HK-2 (cell line): Measurements from ENCODE around the gene PRR23E.

Experiments
- DNase-seq: peaks from one replicate; pipeline ENCODE4 v3.0.0-alpha.2; 2018; ENCODE audit not compliant: unreplicated experiment

The PRR23E gene, protein sequence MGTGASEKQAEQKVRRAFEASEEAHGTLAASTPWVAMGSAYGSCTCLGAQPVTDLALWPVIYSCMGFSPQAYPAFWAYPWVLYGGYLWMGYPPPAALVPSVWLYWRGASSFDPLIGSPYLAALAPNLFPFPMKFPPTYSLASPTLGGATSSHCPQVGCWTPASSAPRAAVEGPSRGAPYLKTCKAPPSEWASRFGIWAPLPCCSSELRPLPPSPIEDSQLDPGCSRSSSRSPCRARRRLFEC

DNA sequence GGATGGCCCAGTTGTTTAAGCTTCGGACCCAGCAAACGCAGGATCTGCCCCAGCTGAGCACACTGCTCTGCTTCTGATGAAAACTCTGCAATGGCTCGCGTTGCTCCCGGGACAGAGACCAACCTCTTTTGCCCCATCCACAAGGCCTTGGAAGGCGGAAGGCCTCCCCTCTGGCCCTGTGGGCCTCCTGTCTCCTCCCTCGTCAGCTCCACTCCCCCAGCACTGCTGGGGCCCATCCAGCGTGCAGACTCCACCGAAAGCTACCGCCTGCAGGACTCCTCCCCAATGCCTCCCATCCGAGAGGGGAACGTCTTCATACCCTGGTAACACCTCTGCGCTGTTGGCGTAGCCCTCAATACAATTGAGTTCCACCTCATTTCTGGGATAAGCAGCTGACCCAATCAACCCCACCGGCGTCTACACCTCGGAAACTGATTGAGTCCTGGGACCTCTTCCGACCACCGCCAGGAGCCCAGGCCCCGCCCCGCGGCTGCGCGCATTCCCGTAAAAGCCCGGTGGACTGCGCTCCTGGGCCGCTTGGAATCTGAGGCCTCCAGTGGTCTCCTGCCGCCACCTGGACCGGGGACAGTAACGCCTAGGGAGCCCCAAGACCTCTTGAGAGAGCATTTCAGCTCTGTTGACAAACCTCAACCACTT lies at the start of gene PRR23E:
Gene PRR23E (plus strand): TSS at position 556 of the 657 bp plus-strand sequence. CDS start 3,555 bp downstream, outside the sequence.
- no peak for DNase-seq

GRCh38 chr3:127143172-127143571 lies 49.8 kb upstream of the PRR23E start:
- no peak for DNase-seq

GRCh38 chr3:127144631-127145030 lies 48.3 kb upstream of the PRR23E start:
- DNase-seq, result no peak

DNA sequence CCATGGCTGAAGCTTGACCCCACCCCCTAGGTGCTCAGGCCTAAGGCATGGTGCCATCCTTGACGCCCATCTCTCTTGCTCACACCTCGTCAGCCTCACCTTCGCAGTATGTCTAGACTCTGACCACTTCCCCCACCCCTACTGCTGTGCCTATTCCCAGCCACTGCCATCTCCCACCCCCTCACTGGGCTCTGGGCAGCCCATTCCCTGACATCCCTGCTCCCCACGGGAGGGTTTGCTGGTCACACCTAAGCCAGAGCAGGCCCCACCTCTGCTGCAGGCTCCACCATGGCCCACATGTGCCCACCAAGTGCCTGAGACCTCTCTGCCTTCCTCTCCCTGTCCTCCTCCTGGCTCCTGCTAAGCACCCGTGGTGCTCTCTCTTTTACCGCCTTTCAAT lies 47.7 kb upstream of the PRR23E start:
- DNase-seq, result no peak

DNA sequence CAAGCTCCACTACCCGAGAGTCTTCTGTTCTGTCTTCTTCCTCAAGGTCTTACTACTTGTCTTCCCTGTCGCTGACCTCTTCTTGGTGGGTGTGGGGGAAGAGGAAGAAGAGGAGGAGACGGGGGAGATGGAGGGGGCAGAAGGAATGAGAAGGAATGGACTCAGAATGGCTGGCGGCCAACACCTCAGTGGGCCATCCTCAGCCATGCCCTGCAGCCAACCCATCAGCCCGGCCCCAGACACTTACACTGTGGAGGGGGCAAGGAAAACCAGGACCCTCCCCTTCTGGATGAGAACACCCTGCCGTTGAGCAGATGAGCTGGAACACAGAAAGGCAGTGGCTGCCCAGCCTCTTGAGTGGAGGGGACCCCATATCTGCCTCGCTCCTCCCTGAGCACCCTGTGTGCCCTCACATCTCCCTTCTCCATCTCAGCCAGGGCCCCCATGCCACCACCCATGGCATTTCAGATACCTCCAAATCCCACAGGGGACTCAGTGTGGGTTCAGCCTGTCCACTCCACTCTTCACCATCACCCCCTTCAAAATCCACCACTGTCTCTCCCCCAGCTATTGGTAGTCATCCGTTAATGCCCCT lies 45.5 kb upstream of the PRR23E start:
- no peak for DNase-seq

DNA sequence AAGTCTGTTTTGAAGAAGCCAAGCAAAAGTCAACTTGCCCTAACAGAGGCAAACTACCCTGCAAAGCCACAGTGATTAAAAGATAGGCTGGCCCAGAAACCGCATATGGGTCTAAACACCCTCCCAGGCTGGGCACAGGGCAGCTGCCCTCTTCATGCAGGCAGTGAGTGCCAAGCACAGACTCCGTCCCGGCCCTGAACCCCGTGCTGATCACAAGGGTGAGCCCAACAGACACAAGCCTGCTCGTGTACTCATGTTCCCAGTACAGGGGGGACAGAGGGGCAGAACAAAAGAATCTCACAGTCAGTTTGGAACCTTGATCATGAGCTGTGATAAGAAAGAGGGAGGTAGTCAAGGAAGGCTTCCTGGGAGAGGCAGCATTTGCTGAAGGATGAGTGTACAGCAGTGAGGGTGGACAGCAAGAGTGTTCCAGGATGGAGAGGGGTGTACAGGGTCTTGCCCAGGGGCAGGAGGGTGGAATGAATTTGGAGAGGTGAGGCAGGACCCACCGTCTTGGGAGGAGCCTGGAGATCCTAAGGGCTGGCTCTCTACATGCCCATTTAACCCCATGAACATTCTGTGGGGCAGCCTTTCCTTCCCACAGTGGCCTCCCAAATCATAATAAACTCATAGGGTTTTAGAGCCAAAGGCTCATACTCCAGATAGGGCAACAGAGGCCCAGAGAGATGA lies 43.2 kb upstream of the PRR23E start:
- DNase-seq, result no peak

DNA sequence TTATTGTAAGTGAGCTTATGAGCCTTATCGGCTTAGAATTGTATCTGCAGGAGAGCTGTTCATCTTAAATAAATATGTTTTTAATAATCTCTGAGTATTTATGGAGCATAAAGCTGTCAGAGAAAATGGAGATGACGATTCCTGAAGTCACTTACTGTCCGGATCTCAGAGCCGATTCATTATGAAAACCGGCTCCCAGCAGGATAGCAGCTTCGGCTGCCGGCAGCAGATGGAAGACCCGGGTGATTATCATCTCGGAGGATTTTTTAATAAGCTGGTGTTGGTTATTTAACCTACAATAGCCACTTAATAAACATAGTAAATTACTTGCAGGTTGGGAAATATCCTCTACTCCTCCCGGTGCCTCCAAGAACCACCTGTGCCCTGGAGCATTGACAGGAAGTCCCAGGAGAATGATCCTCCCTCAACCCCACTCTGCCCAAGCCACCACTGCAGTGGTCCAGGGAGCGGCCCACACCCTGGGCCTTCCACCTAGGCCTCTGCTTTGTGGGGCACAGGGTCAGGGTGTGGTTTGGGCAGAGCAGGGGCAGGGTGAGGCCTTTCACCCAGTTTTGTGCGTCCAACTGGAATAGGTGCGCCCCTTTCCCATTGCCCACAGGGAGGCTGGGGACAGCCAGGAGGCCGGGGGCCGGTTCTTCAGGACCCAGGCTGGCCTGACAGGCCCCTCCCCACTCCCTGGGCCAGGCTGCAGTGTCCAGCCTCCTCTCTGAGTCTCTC lies 42.2 kb upstream of the PRR23E start:
- DNase-seq, result no peak

- no peak for DNase-seq
Observed at GRCh38 chr3:127151251-127151564, 41.7 kb upstream of the PRR23E start.

DNA sequence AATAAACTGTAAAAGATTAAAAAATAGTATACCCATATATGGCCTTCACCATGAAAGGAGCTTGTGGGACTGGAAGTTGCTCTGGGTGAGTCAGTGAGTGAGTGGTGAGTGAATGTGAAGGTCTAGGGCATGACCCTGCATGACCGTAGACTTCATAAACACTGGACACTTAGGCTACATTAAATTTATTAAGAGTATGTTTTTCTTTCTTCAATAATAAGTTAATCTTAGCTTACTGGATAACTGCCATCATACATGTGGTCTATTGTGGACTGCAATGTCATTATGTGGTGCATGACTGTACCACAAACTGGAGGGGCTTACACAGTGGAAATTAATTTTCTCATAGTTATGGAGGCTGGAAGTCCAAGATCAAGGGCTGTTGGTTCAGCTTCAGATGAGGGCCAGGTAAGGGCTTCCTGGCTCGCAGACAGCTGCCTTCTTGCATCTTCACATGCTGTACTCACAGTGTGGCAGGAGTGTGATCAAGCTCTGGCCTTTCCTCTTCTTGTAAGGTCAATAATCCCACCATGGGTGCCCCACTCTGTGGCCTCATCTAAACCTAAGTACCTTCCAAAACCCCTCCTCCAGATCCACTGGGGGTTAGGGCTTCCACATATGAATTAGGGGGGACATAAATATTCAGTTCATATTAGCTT lies 40.8 kb upstream of the PRR23E start:
- DNase-seq, result no peak

DNA sequence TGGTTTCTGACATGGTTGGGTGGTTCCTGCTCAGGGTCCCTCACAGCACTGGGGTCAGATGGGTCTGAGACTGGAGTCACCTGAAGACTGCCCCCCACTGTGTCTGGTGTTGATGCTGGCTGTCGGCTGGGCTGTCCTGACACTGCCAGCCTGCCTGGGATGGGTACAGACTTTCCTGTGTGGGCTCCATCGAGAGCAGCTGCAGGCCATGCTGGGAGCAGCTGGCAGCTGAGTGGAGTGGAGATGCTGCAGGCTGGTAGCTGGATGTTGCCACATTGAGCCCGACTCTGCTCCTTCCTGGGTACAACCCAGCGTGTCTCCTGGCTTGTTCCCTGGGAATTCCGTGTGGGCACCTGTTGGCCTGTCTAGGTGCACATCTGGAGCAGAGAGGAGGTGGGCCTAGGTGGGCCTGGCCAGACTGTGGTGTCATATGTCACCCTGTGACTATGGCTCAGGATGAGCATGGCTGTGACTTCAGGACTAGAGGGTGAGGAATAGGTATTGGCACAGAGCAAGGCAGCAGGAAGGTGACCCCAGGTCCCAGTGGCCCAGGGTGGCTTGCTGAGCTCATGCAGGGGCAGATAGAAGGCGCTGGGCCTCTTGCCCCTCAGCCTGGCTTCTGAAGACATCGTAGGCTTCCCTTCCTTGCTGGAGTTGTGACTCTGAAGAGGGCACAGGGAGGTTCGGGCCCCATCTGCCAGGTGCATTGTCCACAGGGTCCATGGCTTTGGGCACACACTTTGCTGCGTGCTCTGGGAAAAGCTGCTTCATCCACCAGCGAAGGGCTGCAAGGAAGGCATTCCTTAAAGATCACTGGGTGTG lies 40.0 kb upstream of the PRR23E start:
- DNase-seq, result no peak

- no peak for DNase-seq
Observed at GRCh38 chr3:127153506-127153815, 39.5 kb upstream of the PRR23E start.

- no peak for DNase-seq
Observed at GRCh38 chr3:127156338-127157050, 36.4 kb upstream of the PRR23E start.

DNA sequence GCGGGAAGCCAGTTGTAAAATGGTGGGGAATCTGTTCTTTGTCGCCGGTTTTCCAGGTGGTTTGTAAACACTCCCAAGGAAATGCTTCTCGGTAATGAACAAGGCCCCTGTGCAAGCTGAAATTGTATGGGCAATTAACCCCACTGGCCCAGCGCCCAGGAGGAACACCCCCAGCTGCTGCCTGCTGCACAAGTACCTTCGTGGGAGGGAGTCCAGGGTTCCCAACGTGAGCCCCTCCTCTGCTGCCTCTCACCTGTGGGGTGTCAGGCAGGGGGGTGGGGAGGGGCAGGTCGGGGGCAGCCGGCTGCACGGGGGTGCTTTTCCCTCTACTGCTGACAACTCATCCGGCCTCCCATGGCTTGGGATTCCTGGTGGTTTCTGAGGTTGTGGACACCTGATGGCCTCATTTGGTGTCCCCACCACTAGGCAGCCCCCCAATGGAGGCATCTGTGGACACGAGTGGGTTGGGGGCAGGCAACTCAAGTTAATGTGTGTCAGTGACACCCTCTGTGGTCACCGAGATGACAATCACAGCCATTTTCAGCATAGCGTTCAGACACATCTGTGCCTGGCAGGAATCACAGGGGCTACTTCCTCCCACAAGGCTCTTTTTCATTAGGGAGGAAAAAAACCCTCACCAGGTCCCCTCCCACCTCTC lies 35.6 kb upstream of the PRR23E start:
- no peak for DNase-seq

DNA sequence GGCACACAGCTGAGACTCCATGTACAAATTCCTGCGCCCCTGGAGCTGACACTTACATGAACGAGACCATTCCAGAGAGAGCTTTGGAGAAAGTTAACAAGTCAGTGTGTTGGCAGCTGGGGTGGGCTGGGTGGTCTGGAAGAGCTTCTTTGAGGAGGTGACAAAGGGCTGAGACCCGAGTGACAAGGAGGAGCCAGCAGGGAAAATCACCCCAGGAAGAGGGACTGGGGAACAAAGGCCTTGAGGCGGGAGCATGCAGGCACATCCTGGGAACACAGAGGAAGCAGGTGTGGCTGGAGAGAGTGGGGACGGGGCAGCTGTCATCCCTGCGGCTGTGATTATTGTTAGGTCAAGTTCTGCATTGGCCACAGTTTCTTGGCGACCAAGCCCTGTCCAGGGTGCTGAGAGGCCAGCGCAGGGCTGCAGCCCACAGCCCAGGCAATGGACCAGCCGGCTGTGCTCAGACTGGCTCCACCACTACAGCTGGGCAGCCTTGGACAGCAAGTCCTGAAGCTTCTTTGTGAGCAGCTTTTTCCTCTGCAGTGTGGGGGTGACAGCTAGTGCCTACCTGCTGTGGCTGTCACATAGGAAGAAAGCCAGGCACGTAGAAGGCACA lies 34.2 kb upstream of the PRR23E start:
- no peak for DNase-seq

GRCh38 chr3:127159543-127159942 lies 33.4 kb upstream of the PRR23E start:
- DNase-seq, result no peak

DNA sequence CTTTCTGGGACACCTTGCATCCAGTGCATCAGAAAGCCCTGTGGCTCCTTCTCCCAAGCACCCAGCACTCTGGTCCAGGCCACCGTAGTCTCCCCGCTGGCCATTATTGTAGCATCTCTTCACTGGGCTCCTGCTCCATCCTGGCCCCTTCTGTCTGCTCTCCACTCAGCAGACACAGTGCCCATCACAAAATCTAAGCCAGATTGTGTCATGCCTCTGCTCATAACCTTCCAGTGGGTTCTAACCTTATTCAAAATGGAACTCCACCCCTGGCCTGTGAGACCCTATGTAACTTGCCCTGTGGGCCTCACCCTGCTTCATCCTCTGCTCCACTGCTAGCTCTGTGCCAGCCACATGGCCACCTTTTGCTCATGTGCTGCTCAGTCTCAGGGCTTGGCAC lies 31.7 kb upstream of the PRR23E start:
- DNase-seq, result no peak

GRCh38 chr3:127161973-127162579 lies 30.9 kb upstream of the PRR23E start:
- DNase-seq, result no peak

DNA sequence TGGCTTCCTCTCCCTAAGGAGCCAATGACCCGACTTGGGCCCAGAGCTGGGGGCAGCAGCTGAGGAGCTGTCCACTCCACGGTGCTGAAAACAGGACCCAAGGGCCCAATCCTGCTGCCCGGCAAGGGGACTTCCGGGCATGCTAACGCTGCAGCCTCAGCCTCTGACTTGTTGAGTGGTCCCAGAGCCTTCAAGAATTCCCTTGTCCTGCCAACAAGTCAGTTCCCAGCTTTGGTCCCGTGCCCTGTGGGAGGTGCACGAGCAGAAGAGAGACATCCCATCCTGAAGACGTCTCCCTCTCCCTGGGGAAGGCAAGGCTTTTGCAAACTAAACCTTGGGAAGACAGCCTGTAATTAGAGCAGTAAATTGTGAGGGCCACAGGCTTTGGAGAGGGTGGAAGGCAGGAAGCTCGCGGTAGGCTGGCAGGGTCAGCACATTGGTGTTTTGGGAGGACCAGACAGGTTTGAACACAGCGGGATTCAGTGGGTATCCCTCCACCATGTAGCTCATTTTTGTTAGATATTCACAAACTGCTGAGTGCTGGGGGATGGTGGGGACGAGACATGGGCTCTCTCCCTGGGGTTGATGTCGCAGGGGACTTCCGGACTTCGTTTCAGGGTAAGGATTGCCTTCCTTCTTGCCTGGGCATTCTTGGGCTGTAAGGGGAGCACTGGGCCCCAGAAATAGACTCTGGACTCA lies 29.8 kb upstream of the PRR23E start:
- DNase-seq, result no peak
